A673 (cell line): Measurements from ENCODE around the gene OPN1MW.
"Not testable (repeated sequence)": the region's sequence is repeated elsewhere in the genome, so short reads cannot be mapped to it uniquely, and the experiment has no call there.

Experiments
- EZH2 ChIP-seq: fragments of 200-600 bp; sonication (generic); IDR thresholded peaks from 2 replicates; pipeline ENCODE4 v1.6.1; 2017; ENCODE audit warnings: borderline replicate concordance, low read depth, mild to moderate bottlenecking, mixed read lengths, antibody characterized with exemption, low read length; ENCODE audit not compliant: poor library complexity, severe bottlenecking
- TF ChIP-seq, protein P1 (sequence below): fragments of 300-800, 200-600 bp; sonication (generic); conservative IDR thresholded peaks from 2 replicates; pipeline ENCODE4 v1.5.1; 2017; ENCODE audit warnings: low read depth, mild to moderate bottlenecking, antibody characterized with exemption, low read length, moderate library complexity, mixed read lengths

DNA sequence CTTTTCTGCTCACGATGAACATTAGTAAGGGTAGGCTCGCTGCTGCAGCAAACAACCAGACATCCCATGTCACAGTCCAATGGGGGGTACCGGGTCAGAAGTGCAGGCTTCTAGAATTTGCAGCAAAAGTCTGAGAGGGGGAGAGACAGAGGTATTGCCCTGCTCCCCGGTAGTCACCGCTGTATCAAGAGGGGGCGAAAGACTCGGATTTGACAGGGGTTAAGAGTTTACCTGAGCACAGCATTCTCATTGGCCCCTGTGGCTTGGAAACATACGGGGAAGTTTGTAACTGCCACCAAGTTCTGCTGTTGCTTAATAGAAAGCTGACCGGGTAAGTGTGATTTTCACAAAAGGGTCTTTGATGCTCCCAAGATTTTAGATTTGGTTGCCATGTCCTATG is 28.7 kb downstream of the OPN1MW start:
- TF ChIP-seq, protein P1, sequence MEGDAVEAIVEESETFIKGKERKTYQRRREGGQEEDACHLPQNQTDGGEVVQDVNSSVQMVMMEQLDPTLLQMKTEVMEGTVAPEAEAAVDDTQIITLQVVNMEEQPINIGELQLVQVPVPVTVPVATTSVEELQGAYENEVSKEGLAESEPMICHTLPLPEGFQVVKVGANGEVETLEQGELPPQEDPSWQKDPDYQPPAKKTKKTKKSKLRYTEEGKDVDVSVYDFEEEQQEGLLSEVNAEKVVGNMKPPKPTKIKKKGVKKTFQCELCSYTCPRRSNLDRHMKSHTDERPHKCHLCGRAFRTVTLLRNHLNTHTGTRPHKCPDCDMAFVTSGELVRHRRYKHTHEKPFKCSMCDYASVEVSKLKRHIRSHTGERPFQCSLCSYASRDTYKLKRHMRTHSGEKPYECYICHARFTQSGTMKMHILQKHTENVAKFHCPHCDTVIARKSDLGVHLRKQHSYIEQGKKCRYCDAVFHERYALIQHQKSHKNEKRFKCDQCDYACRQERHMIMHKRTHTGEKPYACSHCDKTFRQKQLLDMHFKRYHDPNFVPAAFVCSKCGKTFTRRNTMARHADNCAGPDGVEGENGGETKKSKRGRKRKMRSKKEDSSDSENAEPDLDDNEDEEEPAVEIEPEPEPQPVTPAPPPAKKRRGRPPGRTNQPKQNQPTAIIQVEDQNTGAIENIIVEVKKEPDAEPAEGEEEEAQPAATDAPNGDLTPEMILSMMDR = not testable (repeated sequence)
- TF ChIP-seq EZH2 = not testable (repeated sequence)
